SK-N-SH treated with all-trans-retinoic acid at 6 μM for 48 hours (cell line): ENCODE results near the gene PLPP3.

Experiments
- ATAC-seq: fragments of 200-7000 bp; cut with Tn5 transposase; 3 replicates; pipeline ENCODE4 v1.9.1; 2020; ENCODE audit warnings: mild to moderate bottlenecking, moderate library complexity
- ARNTL ChIP-seq: fragments of 450-650 bp; formaldehyde crosslinking; IDR thresholded peaks from 2 replicates; pipeline ENCODE4 v1.5.0; 2020; ENCODE audit warnings: low read depth, mild to moderate bottlenecking, moderate library complexity, borderline replicate concordance
- ESRRG ChIP-seq: fragments of 250-450 bp; sonication (Bioruptor Pico); IDR thresholded peaks from 2 replicates; pipeline ENCODE4 v1.6.1; 2021; ENCODE audit warnings: mild to moderate bottlenecking
- GLIS3 ChIP-seq: fragments of 250-450 bp; sonication (Bioruptor Pico); IDR thresholded peaks from 2 replicates; pipeline ENCODE4 v1.5.0; 2020; ENCODE audit warnings: mild to moderate bottlenecking, moderate library complexity
- ISL1 ChIP-seq: fragments of 250-450 bp; sonication (Bioruptor Pico); IDR thresholded peaks from 2 replicates; pipeline ENCODE4 v2.1.2; 2022; ENCODE audit warnings: mild to moderate bottlenecking, moderate library complexity
- PPARA ChIP-seq: fragments of 250-450 bp; sonication (Bioruptor Pico); IDR thresholded peaks from 2 replicates; pipeline ENCODE4 v1.5.0; 2020; ENCODE audit warnings: mild to moderate bottlenecking, borderline replicate concordance
- RARB ChIP-seq: fragments of 250-450 bp; sonication (Bioruptor Pico); IDR thresholded peaks from 2 replicates; pipeline ENCODE4 v1.8.0; 2021; ENCODE audit warnings: mild to moderate bottlenecking, moderate library complexity
- TCF4 ChIP-seq: fragments of 250-450 bp; sonication (Bioruptor Pico); IDR thresholded peaks from 2 replicates; pipeline ENCODE4 v1.8.0; 2021; ENCODE audit warnings: mild to moderate bottlenecking, moderate library complexity, borderline replicate concordance
- TOX ChIP-seq: fragments of 250-450 bp; sonication (Bioruptor Pico); IDR thresholded peaks from 2 replicates; pipeline ENCODE4 v1.8.0; 2021; ENCODE audit warnings: mild to moderate bottlenecking, moderate library complexity, borderline replicate concordance
- ZFP3 ChIP-seq: fragments of 250-450 bp; sonication (Bioruptor Pico); IDR thresholded peaks from 2 replicates; pipeline ENCODE4 v1.5.0; 2020; ENCODE audit warnings: mild to moderate bottlenecking, moderate library complexity
- ZNF8 ChIP-seq: fragments of 450-650 bp; formaldehyde crosslinking; IDR thresholded peaks from 2 replicates; pipeline ENCODE4 v1.5.0; 2020; ENCODE audit warnings: mild to moderate bottlenecking, moderate library complexity
- TF ChIP-seq, protein P1 (sequence below): fragments of 250-450 bp; sonication (Bioruptor Pico); IDR thresholded peaks from 2 replicates; pipeline ENCODE4 v1.5.1; 2021; ENCODE audit warnings: mild to moderate bottlenecking, moderate library complexity
- TF ChIP-seq, protein P2 (sequence below): fragments of 250-450 bp; sonication (Bioruptor Pico); IDR thresholded peaks from 2 replicates; pipeline ENCODE4 v1.5.0; 2020; ENCODE audit warnings: mild to moderate bottlenecking, moderate library complexity
- TF ChIP-seq, protein P3 (sequence below): fragments of 250-450 bp; sonication (Bioruptor Pico); IDR thresholded peaks from 2 replicates; pipeline ENCODE4 v1.5.1; 2020; ENCODE audit warnings: low read depth, mild to moderate bottlenecking, moderate library complexity
- TF ChIP-seq, protein P4 (sequence below): fragments of 250-450 bp; sonication (Bioruptor Pico); IDR thresholded peaks from 2 replicates; pipeline ENCODE4 v1.8.0; 2021; ENCODE audit warnings: low read depth, mild to moderate bottlenecking, moderate library complexity, borderline replicate concordance

PLPP3 gene

DNA sequence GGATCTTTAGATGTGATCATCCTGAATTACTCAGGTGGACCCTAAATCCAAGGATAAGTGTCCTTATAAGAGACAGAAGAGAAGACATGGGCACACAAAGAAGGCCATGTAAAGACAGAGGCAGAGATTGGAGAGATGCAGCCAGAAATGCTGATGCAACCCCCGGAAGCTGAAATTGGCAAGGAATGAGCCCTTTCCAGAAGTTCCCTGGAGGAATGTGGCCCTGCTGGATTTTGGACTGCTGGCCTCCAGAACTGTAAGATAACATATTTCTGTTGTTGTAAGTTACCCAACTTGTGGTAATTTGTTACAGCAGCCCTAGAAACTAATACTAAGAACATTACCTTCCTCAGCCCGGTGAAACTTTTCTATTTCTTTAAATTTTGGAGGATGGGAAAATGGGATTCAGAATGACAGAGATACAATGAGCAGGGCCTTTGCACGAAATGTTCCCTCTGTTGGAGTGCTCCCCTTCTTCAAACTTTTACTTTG is 11.2 kb upstream of the PLPP3 start:
- ATAC-seq, result no peak
- TF ChIP-seq ZNF8 (CRISPR knock-in tag), result no peak
- TF ChIP-seq, protein P1, sequence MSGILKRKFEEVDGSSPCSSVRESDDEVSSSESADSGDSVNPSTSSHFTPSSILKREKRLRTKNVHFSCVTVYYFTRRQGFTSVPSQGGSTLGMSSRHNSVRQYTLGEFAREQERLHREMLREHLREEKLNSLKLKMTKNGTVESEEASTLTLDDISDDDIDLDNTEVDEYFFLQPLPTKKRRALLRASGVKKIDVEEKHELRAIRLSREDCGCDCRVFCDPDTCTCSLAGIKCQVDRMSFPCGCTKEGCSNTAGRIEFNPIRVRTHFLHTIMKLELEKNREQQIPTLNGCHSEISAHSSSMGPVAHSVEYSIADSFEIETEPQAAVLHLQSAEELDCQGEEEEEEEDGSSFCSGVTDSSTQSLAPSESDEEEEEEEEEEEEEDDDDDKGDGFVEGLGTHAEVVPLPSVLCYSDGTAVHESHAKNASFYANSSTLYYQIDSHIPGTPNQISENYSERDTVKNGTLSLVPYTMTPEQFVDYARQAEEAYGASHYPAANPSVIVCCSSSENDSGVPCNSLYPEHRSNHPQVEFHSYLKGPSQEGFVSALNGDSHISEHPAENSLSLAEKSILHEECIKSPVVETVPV (CRISPR knock-in tag), result no peak
- no peak for TF ChIP-seq ISL1 (CRISPR knock-in tag)
- TF ChIP-seq, protein P2, sequence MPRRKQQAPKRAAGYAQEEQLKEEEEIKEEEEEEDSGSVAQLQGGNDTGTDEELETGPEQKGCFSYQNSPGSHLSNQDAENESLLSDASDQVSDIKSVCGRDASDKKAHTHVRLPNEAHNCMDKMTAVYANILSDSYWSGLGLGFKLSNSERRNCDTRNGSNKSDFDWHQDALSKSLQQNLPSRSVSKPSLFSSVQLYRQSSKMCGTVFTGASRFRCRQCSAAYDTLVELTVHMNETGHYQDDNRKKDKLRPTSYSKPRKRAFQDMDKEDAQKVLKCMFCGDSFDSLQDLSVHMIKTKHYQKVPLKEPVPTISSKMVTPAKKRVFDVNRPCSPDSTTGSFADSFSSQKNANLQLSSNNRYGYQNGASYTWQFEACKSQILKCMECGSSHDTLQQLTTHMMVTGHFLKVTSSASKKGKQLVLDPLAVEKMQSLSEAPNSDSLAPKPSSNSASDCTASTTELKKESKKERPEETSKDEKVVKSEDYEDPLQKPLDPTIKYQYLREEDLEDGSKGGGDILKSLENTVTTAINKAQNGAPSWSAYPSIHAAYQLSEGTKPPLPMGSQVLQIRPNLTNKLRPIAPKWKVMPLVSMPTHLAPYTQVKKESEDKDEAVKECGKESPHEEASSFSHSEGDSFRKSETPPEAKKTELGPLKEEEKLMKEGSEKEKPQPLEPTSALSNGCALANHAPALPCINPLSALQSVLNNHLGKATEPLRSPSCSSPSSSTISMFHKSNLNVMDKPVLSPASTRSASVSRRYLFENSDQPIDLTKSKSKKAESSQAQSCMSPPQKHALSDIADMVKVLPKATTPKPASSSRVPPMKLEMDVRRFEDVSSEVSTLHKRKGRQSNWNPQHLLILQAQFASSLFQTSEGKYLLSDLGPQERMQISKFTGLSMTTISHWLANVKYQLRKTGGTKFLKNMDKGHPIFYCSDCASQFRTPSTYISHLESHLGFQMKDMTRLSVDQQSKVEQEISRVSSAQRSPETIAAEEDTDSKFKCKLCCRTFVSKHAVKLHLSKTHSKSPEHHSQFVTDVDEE, result no peak
- TF ChIP-seq ARNTL (CRISPR knock-in tag), result no peak
- no peak for TF ChIP-seq TOX (CRISPR knock-in tag)

DNA sequence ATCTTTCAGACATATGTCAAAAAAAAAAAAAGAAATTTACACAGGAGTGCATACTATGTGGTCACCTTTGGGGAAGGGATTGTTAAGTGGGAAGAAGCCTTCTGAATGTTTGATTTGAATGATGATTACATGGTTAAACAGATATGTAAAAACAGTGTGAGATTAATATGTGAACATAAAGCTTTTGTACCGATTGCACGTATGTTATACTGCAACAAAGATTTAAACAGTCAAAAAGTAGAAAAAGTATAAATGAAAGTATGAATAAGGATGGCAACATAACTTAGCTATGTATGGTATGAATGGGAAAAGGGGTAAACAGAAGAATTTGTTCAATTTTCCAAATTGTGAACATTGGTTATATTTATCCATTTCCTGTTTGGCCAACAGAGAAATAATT is 10.0 kb upstream of the PLPP3 start:
- no peak for ATAC-seq
- TF ChIP-seq ZNF8 (CRISPR knock-in tag) (no peak), RARB (CRISPR knock-in tag) (no peak)
- TF ChIP-seq, protein P1 (CRISPR knock-in tag), result no peak

DNA sequence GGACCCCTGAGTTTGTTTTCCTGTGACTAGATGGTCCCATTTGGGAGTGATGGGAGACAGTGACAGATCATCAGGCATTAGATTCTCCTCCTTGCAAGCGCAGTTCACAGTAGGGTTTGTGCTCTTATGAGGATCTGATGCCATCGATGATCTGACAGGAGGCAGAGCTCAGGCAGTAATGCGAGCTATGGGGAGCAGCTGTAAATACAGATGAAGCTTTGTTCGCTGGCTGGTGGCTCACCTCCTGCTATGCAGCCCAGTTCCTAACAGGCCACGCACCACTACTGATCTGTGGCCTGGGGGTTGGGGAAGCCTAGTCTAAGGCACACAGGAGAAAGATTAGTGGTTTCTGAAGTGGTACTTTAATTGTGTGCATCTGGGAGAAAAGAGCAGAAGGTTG is 7.1 kb upstream of the PLPP3 start:
- no peak for ATAC-seq
- TF ChIP-seq, protein P3, sequence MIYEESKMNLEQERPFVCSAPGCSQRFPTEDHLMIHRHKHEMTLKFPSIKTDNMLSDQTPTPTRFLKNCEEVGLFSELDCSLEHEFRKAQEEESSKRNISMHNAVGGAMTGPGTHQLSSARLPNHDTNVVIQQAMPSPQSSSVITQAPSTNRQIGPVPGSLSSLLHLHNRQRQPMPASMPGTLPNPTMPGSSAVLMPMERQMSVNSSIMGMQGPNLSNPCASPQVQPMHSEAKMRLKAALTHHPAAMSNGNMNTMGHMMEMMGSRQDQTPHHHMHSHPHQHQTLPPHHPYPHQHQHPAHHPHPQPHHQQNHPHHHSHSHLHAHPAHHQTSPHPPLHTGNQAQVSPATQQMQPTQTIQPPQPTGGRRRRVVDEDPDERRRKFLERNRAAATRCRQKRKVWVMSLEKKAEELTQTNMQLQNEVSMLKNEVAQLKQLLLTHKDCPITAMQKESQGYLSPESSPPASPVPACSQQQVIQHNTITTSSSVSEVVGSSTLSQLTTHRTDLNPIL (CRISPR knock-in tag), result no peak
- TF ChIP-seq, protein P4, sequence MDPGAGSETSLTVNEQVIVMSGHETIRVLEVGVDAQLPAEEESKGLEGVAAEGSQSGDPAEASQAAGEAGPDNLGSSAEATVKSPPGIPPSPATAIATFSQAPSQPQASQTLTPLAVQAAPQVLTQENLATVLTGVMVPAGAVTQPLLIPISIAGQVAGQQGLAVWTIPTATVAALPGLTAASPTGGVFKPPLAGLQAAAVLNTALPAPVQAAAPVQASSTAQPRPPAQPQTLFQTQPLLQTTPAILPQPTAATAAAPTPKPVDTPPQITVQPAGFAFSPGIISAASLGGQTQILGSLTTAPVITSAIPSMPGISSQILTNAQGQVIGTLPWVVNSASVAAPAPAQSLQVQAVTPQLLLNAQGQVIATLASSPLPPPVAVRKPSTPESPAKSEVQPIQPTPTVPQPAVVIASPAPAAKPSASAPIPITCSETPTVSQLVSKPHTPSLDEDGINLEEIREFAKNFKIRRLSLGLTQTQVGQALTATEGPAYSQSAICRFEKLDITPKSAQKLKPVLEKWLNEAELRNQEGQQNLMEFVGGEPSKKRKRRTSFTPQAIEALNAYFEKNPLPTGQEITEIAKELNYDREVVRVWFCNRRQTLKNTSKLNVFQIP (CRISPR knock-in tag), result no peak
- no peak for TF ChIP-seq TCF4 (CRISPR knock-in tag)
- no peak for TF ChIP-seq PPARA (CRISPR knock-in tag)

DNA sequence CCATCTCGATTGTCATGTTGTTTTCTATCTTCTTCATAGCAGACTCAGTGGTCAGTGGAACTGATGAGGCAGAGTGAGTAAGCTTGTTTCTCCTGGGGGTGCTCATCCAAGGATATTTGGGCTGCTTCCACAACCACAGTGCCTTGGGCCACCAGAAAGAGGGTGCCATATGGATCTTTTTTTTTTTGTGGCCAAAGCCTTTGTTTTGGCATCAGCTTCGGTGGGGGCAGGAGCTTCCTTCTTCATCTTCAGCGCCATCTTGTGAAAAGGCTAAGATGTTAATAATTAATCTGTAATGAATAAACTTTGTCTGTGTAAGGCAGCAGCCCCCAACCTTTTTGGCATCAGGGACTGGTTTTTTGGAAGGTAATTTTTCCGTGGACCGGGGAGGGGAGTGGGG is 6.6 kb upstream of the PLPP3 start:
- no peak for ATAC-seq
- no peak for TF ChIP-seq TOX (CRISPR knock-in tag)
- TF ChIP-seq, protein P1 (CRISPR knock-in tag), result no peak
- no peak for TF ChIP-seq ARNTL (CRISPR knock-in tag)
- TF ChIP-seq GLIS3 (CRISPR knock-in tag), result no peak
- TF ChIP-seq, protein P4 (CRISPR knock-in tag), result no peak
- TF ChIP-seq ISL1 (CRISPR knock-in tag), result no peak
- TF ChIP-seq, protein P3 (CRISPR knock-in tag), result no peak
- TF ChIP-seq ZFP3, result no peak
- no peak for TF ChIP-seq ESRRG (CRISPR knock-in tag)
- TF ChIP-seq, all 23 proteins: peak for 0
